BLaER1 treated with 17β-estradiol and CSF1 and Interleukin-3, amounts not matched to agents 10 nM and 100 nM (cell line): ENCODE results near the gene MBOAT7.
"Not testable (repeated sequence)": the region's sequence is repeated elsewhere in the genome, so short reads cannot be mapped to it uniquely, and the experiment has no call there.

Source experiments
- H3K27ac ChIP-seq, 11 experiments: shearing (Covaris generic); formaldehyde crosslinking; 2 replicates each; pipeline ENCODE4 v1.8.1; 2022
- H3K27me3 ChIP-seq, 11 experiments: shearing (Covaris generic); formaldehyde crosslinking; 2 replicates each; pipeline ENCODE4 v1.8.1; 2022
- H3K36me3 ChIP-seq, 11 experiments: shearing (Covaris generic); formaldehyde crosslinking; 2 replicates each; pipeline ENCODE4 v1.8.1; 2022
- H3K4me1 ChIP-seq, 10 experiments: shearing (Covaris generic); formaldehyde crosslinking; 2 replicates each; pipeline ENCODE4 v1.8.1; 2022
- H3K4me2 ChIP-seq, 11 experiments: shearing (Covaris generic); formaldehyde crosslinking; 2 replicates each; pipeline ENCODE4 v1.8.1; 2022
- H3K4me3 ChIP-seq, 10 experiments: shearing (Covaris generic); formaldehyde crosslinking; 2 replicates each; pipeline ENCODE4 v1.8.1; 2022
- H3K9ac ChIP-seq, 11 experiments: shearing (Covaris generic); formaldehyde crosslinking; 2 replicates each; pipeline ENCODE4 v1.8.1; 2022
- H3K9me3 ChIP-seq, 11 experiments: shearing (Covaris generic); formaldehyde crosslinking; replicated peaks in 1 of 11; 2 replicates each; pipeline ENCODE4 v1.8.1; 2022
- H4K20me1 ChIP-seq, 11 experiments: shearing (Covaris generic); formaldehyde crosslinking; 2 replicates each; pipeline ENCODE4 v1.8.1; 2022
- Cebpa-rat ChIP-seq, 11 experiments: shearing (Covaris generic); IDR thresholded peaks; 2 replicates each; pipeline ENCODE4 v1.8.1; 2022

MBOAT7 gene

GRCh38 chr19:54206030-54206830 lies 16.9 kb upstream of the MBOAT7 start:
- H3K27ac ChIP-seq = peak overlapping the region; percentile 94 to 100 (median 97)
- TF ChIP-seq Cebpa-rat (IDR thresholded peaks at IDR 0.05) = no peak
- peak overlapping the region; percentile 91 to 99 (median 97) for H3K9ac ChIP-seq
- no peaks in the 10 kb centered on the region for H3K27me3 ChIP-seq
- peaks cover 28 to 100% (median 62%) of the 10 kb centered on the region in 11 experiments; a peak in 21 of 22 replicates for H4K20me1 ChIP-seq
- no peaks in the 10 kb centered on the region; a peak in 1 of 22 replicates for H3K9me3 ChIP-seq
- peak overlapping the region; percentile 87 to 99 (median 97) for H3K4me2 ChIP-seq
- peak overlapping the region; percentile 30 to 98 (median 93); a peak in 19 of 20 replicates for H3K4me3 ChIP-seq
- peaks cover 63 to 98% (median 89%) of the 10 kb centered on the region in 10 experiments for H3K4me1 ChIP-seq
- H3K36me3 ChIP-seq = peaks cover 66 to 91% (median 83%) of the 10 kb centered on the region in 11 experiments

GRCh38 chr19:54204767-54205468 lies 15.5 kb upstream of the MBOAT7 start:
- Histone ChIP-seq H3K4me1 (peaks cover 52 to 88% (median 79%) of the 10 kb centered on the region in 10 experiments), H3K27ac (peak overlapping the region; percentile 30 to 100 (median 97); a peak in 19 of 22 replicates)

GRCh38 chr19:54203151-54203611 lies 13.8 kb upstream of the MBOAT7 start:
- peaks cover 66 to 77% (median 68%) of the 10 kb centered on the region in 11 experiments for H3K36me3 ChIP-seq
- peaks cover 33 to 74% (median 64%) of the 10 kb centered on the region in 11 experiments; a peak in 21 of 22 replicates for H4K20me1 ChIP-seq
- H3K27ac ChIP-seq = peak overlapping the region; percentile 95 to 100 (median 97)
- H3K4me3 ChIP-seq = peak overlapping the region; percentile 81 to 98 (median 96)
- peak overlapping the region; percentile 91 to 99 (median 97) for H3K9ac ChIP-seq
- H3K9me3 ChIP-seq = no peaks in the 10 kb centered on the region; a peak in 1 of 22 replicates
- peaks cover 49 to 75% (median 68%) of the 10 kb centered on the region in 10 experiments for H3K4me1 ChIP-seq
- peak overlapping the region; percentile 87 to 99 (median 97) for H3K4me2 ChIP-seq
- no peak for TF ChIP-seq Cebpa-rat (IDR thresholded peaks at IDR 0.05)
- no peaks in the 10 kb centered on the region for H3K27me3 ChIP-seq

More at GRCh38 chr19:54204767-54205468, 15.5 kb upstream of the MBOAT7 start:
- peaks cover 33 to 91% (median 64%) of the 10 kb centered on the region in 11 experiments; a peak in 21 of 22 replicates for H4K20me1 ChIP-seq
- peaks cover 68 to 86% (median 82%) of the 10 kb centered on the region in 11 experiments for H3K36me3 ChIP-seq
- no peaks in the 10 kb centered on the region for H3K27me3 ChIP-seq
- H3K9me3 ChIP-seq = no peaks in the 10 kb centered on the region; a peak in 1 of 22 replicates
- H3K9ac ChIP-seq = peak overlapping the region; percentile 91 to 99 (median 97)
- H3K4me2 ChIP-seq = peak overlapping the region; percentile 87 to 99 (median 97)
- H3K4me3 ChIP-seq = peak overlapping the region; percentile 81 to 98 (median 96); a peak in 19 of 20 replicates
- TF ChIP-seq Cebpa-rat (IDR thresholded peaks at IDR 0.05) = no peak

DNA sequence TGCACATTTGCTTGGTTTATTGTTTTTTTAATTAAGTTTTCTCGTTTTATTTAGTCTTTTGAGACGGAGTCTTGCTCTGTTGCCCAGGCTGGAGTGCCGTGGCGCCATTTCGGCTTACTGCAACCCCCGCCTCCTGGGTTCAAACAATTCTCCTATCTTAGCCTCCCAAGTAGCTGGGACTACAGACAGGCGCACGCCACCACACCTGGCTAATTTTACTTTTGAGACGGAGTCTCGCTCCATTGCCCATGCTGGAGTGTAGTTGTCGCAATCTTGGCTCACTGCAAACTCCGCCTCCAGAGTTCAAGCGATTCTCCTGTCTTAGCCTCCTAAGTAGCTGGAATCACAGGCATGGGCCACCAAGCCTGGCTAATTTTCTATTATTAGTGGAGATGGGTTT lies 12.6 kb upstream of the MBOAT7 start:
- Histone ChIP-seq H3K27ac (peak overlapping the region; percentile 95 to 100 (median 97)), H3K36me3 (peaks cover 59 to 79% (median 68%) of the 10 kb centered on the region in 11 experiments), H3K4me2 (peak overlapping the region; percentile 87 to 99 (median 97)), H4K20me1 (peaks cover 33 to 62% (median 60%) of the 10 kb centered on the region in 11 experiments; a peak in 21 of 22 replicates), H3K9ac (peak overlapping the region; percentile 91 to 99 (median 97)), H3K4me1 (peaks cover 53 to 63% (median 61%) of the 10 kb centered on the region in 10 experiments), H3K27me3 (no peaks in the 10 kb centered on the region), H3K9me3 (no peaks in the 10 kb centered on the region; a peak in 1 of 22 replicates), H3K4me3 (peak overlapping the region; percentile 81 to 98 (median 96))
- peak in 2 of 11 experiments; percentile 32 to 38; a peak in 1 of 22 replicates for TF ChIP-seq Cebpa-rat (IDR thresholded peaks at IDR 0.05)

GRCh38 chr19:54201172-54201701 lies 11.9 kb upstream of the MBOAT7 start:
- H3K4me3 ChIP-seq = peak overlapping the region; percentile 81 to 98 (median 96)
- TF ChIP-seq Cebpa-rat (IDR thresholded peaks at IDR 0.05) = no peak
- no peaks in the 10 kb centered on the region for H3K27me3 ChIP-seq
- H3K4me1 ChIP-seq = peaks cover 53 to 61% (median 53%) of the 10 kb centered on the region in 10 experiments
- H3K9me3 ChIP-seq = no peaks in the 10 kb centered on the region; a peak in 1 of 22 replicates
- H4K20me1 ChIP-seq = peaks cover 33 to 54% (median 52%) of the 10 kb centered on the region in 11 experiments; a peak in 21 of 22 replicates
- peak overlapping the region; percentile 87 to 99 (median 97) for H3K4me2 ChIP-seq
- H3K27ac ChIP-seq = peak overlapping the region; percentile 95 to 100 (median 97)
- peaks cover 52 to 77% (median 66%) of the 10 kb centered on the region in 11 experiments for H3K36me3 ChIP-seq
- H3K9ac ChIP-seq = peak overlapping the region; percentile 91 to 99 (median 97)

DNA sequence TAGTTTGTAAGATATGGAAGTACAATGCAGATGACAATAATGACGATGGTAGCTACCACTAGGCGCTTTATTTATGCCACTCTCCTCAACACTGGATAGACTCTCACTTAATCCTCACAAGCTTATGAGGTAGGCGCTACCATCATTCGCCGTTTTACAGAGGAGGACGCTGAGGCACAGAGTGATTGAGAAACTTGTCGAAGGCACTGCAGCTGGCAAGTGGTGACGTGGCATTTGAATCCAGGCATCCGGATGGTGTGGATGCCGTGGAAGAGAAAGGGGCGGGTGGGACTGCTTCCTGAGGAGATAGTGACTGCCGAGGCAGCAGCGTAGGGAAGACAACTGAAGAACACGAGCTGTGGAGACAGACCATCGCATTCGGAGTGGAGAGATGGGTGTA lies 10.0 kb upstream of the MBOAT7 start:
- Histone ChIP-seq H3K9ac (peak overlapping the region; percentile 91 to 99 (median 97); a peak in 16 of 22 replicates), H3K9me3 (no peaks in the 10 kb centered on the region; a peak in 1 of 22 replicates), H3K27ac (peak overlapping the region in 10 of 11 experiments; percentile 95 to 100 (median 98); a peak in 12 of 22 replicates), H3K36me3 (peaks cover 46 to 76% (median 61%) of the 10 kb centered on the region in 11 experiments), H4K20me1 (peaks cover 33 to 38% (median 35%) of the 10 kb centered on the region in 11 experiments; a peak in 21 of 22 replicates), H3K4me3 (peak overlapping the region in 1 of 10 experiments; percentile 96; a peak in 1 of 20 replicates), H3K4me1 (peaks cover 34 to 61% (median 36%) of the 10 kb centered on the region in 10 experiments), H3K4me2 (peak overlapping the region in 10 of 11 experiments; percentile 78 to 98 (median 86); a peak in 18 of 22 replicates), H3K27me3 (no peaks in the 10 kb centered on the region)
- TF ChIP-seq Cebpa-rat (IDR thresholded peaks at IDR 0.05) = no peak

- Histone ChIP-seq H3K36me3 (peaks cover 43 to 75% (median 59%) of the 10 kb centered on the region in 11 experiments), H3K4me1 (peaks cover 24 to 76% (median 28%) of the 10 kb centered on the region in 10 experiments), H4K20me1 (peaks cover 12 to 30% (median 20%) of the 10 kb centered on the region in 11 experiments; a peak in 21 of 22 replicates), H3K9me3 (no peaks in the 10 kb centered on the region; a peak in 1 of 22 replicates), H3K9ac (no peak overlapping the region), H3K27ac (no peak overlapping the region), H3K4me3 (no peak overlapping the region), H3K27me3 (no peaks in the 10 kb centered on the region), H3K4me2 (peak overlapping the region in 3 of 11 experiments; percentile 31 to 58 (median 53); a peak in 5 of 22 replicates)
- no peak for TF ChIP-seq Cebpa-rat (IDR thresholded peaks at IDR 0.05)
Observed at GRCh38 chr19:54197121-54197520, 7.7 kb upstream of the MBOAT7 start.

GRCh38 chr19:54196536-54196935 lies 7.2 kb upstream of the MBOAT7 start:
- H3K9me3 ChIP-seq = no peaks in the 10 kb centered on the region; a peak in 1 of 22 replicates
- peaks cover 37 to 69% (median 53%) of the 10 kb centered on the region in 11 experiments for H3K36me3 ChIP-seq
- peaks cover 9 to 28% (median 20%) of the 10 kb centered on the region in 11 experiments; a peak in 21 of 22 replicates for H4K20me1 ChIP-seq
- H3K4me2 ChIP-seq = peak overlapping the region in 3 of 11 experiments; percentile 31 to 58 (median 53); a peak in 6 of 22 replicates
- peaks cover 26 to 78% (median 31%) of the 10 kb centered on the region in 10 experiments for H3K4me1 ChIP-seq
- no peaks in the 10 kb centered on the region for H3K27me3 ChIP-seq
- H3K4me3 ChIP-seq = no peak overlapping the region
- no peak for TF ChIP-seq Cebpa-rat (IDR thresholded peaks at IDR 0.05)
- no peak overlapping the region for H3K27ac ChIP-seq
- no peak overlapping the region for H3K9ac ChIP-seq

DNA sequence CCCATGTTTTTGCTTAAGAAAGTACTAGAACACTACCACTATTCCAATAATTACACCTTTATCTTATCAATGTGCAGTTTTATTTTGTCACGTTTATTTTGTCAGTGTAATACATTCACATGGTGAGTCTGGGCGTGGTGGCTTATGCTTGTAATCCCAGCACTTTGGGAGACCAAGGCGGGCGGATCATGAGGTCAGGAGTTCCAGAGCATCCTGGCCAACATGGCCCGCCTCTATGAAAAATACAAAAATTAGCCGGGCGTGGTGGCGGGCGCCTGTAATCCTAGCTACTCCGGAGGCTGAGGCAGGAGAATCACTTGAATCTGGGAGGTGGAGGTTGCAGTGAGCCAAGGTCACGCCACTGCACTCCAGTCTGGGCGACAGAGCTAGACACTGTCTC lies 5.1 kb upstream of the MBOAT7 start:
- H3K27me3 ChIP-seq, H3K27ac ChIP-seq, H3K4me3 ChIP-seq, H3K9me3 ChIP-seq: not testable (repeated sequence)
- H4K20me1 ChIP-seq = peaks cover 4 to 21% (median 16%) of the 10 kb centered on the region in 11 experiments; a peak in 13 of 22 replicates
- peak overlapping the region in 2 of 11 experiments; percentile 93 to 97; a peak in 4 of 22 replicates for H3K4me2 ChIP-seq
- H3K4me1 ChIP-seq = peaks cover 18 to 71% (median 23%) of the 10 kb centered on the region in 10 experiments
- H3K9ac ChIP-seq = peak overlapping the region in 2 of 11 experiments; percentile 13 to 93; a peak in 2 of 22 replicates
- H3K36me3 ChIP-seq = peaks cover 32 to 63% (median 47%) of the 10 kb centered on the region in 11 experiments
